ENCODE results near the gene MARCHF6.
A peak's percentile ranks its signal among the peaks of the same experiment; 100 is the strongest.
"Not testable (repeated sequence)": the region's sequence is repeated elsewhere in the genome, so short reads cannot be mapped to it uniquely, and the experiment has no call there.

The MARCHF6 gene

GRCh38 chr5:10323588-10324488, 29.7 kb upstream of the MARCHF6 start:
- DNase-seq = no peak

GRCh38 chr5:10324518-10325370, 28.8 kb upstream of the MARCHF6 start:
- no peak for DNase-seq

- no peak for DNase-seq
These were observed 25.2 kb upstream of the MARCHF6 start for GRCh38 chr5:10328323-10328722.

- DNase-seq = no peak
These were observed 24.1 kb upstream of the MARCHF6 start for GRCh38 chr5:10329446-10329819.

GRCh38 chr5:10329820-10330481, 23.5 kb upstream of the MARCHF6 start:
- DNase-seq = peak in 14 of 51 donors; percentile 11 to 52 (median 24)

GRCh38 chr5:10330511-10331230, 22.8 kb upstream of the MARCHF6 start:
- DNase-seq = no peak

- DNase-seq = peak in 16 of 51 donors; percentile 10 to 41 (median 24)
These were observed 22.1 kb upstream of the MARCHF6 start for GRCh38 chr5:10331341-10331796.

- DNase-seq = no peak
These were observed 21.2 kb upstream of the MARCHF6 start for GRCh38 chr5:10332301-10332700.

- DNase-seq = peak in 26 of 51 donors; percentile 7 to 67 (median 22)
These were observed 20.1 kb upstream of the MARCHF6 start for GRCh38 chr5:10333154-10334006.

GRCh38 chr5:10334831-10335230, 18.7 kb upstream of the MARCHF6 start:
- DNase-seq = no peak

GRCh38 chr5:10335711-10336470, 17.6 kb upstream of the MARCHF6 start:
- DNase-seq = no peak

GRCh38 chr5:10337107-10337506, 16.4 kb upstream of the MARCHF6 start:
- DNase-seq = no peak

GRCh38 chr5:10337986-10338385, 15.5 kb upstream of the MARCHF6 start:
- DNase-seq = no peak

- no peak for DNase-seq
These were observed 14.8 kb upstream of the MARCHF6 start for GRCh38 chr5:10338686-10339057.

- DNase-seq = peak in 33 of 51 donors; percentile 13 to 83 (median 41)
These were observed 14.3 kb upstream of the MARCHF6 start for GRCh38 chr5:10339058-10339811.

- DNase-seq = no peak
These were observed 13.5 kb upstream of the MARCHF6 start for GRCh38 chr5:10339958-10340357.

GRCh38 chr5:10343486-10343885, 10.0 kb upstream of the MARCHF6 start:
- DNase-seq = no peak

- DNase-seq = not testable (repeated sequence)
These were observed 8.9 kb upstream of the MARCHF6 start for GRCh38 chr5:10344461-10345106.
